Measurements from ENCODE around the gene MYZAP. TPM values are rescaled to one million over a fixed set of nuclear protein-coding genes. Genes with fewer than 3 reads are reported as not detected.

MYZAP gene
- total RNA-seq, 1 experiment from 2014 or later, result 0.63 TPM

- Histone ChIP-seq H3K79me1 (ENCODE audit: insufficient read depth, low read depth, low read length, poor library complexity, severe bottlenecking) (no peaks in the 10 kb centered on the region), H4K8ac (replicated peaks; ENCODE audit: insufficient read length, low read depth, low read length) (no peak overlapping the region), H4K5ac (ENCODE audit: insufficient read length, low read depth, low read length) (no peak overlapping the region), H4K20me1 (ENCODE audit: control insufficient read depth, insufficient read depth, insufficient read length) (no peaks in the 10 kb centered on the region), H2BK12ac (ENCODE audit: insufficient read length, low read depth, low read length) (no peak overlapping the region), H4K91ac (ENCODE audit: insufficient read length, low read depth, low read length) (no peak overlapping the region), H3K79me2 (ENCODE audit: insufficient read depth, low read length) (no peaks in the 10 kb centered on the region), H3K4me1 (ENCODE audit: insufficient read depth, low read length) (no peaks in the 10 kb centered on the region), H3K27me3 (ENCODE audit: insufficient read depth, low read length) (no peaks in the 10 kb centered on the region), H3K9me3 (ENCODE audit: control insufficient read depth, low read depth, low read length) (no peaks in the 10 kb centered on the region), H3K4me2 (ENCODE audit: insufficient read depth, insufficient read length, low read length) (no peak overlapping the region), H3K14ac (ENCODE audit: insufficient read depth, low read length) (no peak overlapping the region), H2BK120ac (ENCODE audit: low read depth, low read length, poor library complexity, severe bottlenecking) (no peak overlapping the region), H2BK20ac (ENCODE audit: low read depth, low read length, poor library complexity, severe bottlenecking) (no peak overlapping the region), H3K23ac (ENCODE audit: insufficient read length, low read depth, low read length) (no peak overlapping the region), H3K18ac (ENCODE audit: insufficient read length, low read depth, low read length) (no peak overlapping the region), H3K9ac (ENCODE audit: extremely low read depth, insufficient read length, low read length) (no peak overlapping the region), H3T11ph (ENCODE audit: low read length) (no peak overlapping the region), H2BK5ac (ENCODE audit: insufficient read length, low read length) (no peak overlapping the region), H3K4ac (ENCODE audit: low read depth, low read length) (no peak overlapping the region), H3K27ac (ENCODE audit: insufficient read length, low read depth, low read length) (no peak overlapping the region), H2BK15ac (ENCODE audit: low read depth, low read length) (no peak overlapping the region), H3K23me2 (ENCODE audit: insufficient read length, low read depth, low read length, poor library complexity, severe bottlenecking) (no peaks in the 10 kb centered on the region), H2AFZ (ENCODE audit: low read length) (no peak overlapping the region), H3K56ac (ENCODE audit: insufficient read length, low read depth, low read length) (no peak overlapping the region), H2AK5ac (ENCODE audit: insufficient read length, low read length) (no peak overlapping the region)
- DNase-seq, result no peak
- Mint-ChIP-seq H3K4me3 (no peak overlapping the region), H3K9me3 (no peaks in the 10 kb centered on the region), H3K27ac (no peak overlapping the region), H3K27me3 (ENCODE audit: low read depth) (peaks cover 2% of the 10 kb centered on the region; the same call in 1 of the 2 replicates), H3K36me3 (ENCODE audit: insufficient read depth in 1 of 3, low read depth in 3 of 3) (peaks cover 32 to 60% (median 54%) of the 10 kb centered on the region in 3 experiments), H3K4me1 (peaks cover 6 to 7% of the 10 kb centered on the region in 2 experiments; a peak in 3 of 4 replicates)
- TF ChIP-seq CTCF (conservative IDR thresholded peaks at IDR 0.05), result peak; percentile 0; the same call in 1 of the 3 replicates
- no CpG with 5 or more reads among the region's 4 CpGs for WGBS (ENCODE audit: extremely low coverage, insufficient read length, low lambda C conversion rate)
These were observed 49.2 kb upstream of the MYZAP start for GRCh38 chr15:57542505-57542817.
